Skeletal muscle cell (primary cell): ENCODE measurements around the gene FUCA1.
A peak's percentile ranks its signal among the peaks of the same experiment; 100 is the strongest.
"Not testable (repeated sequence)": the region's sequence is repeated elsewhere in the genome, so short reads cannot be mapped to it uniquely, and the experiment has no call there.

ENCODE experiments used
- DNase-seq: peaks from one replicate; pipeline ENCODE4 v3.0.0-alpha.2; 2010; ENCODE audit warnings: low read depth
- H3K4me3 ChIP-seq: 2 replicates; pipeline ENCODE4 v1.5.1; 2011; ENCODE audit warnings: low read depth, mild to moderate bottlenecking, control low read depth, low read length, moderate library complexity

FUCA1 gene

DNA sequence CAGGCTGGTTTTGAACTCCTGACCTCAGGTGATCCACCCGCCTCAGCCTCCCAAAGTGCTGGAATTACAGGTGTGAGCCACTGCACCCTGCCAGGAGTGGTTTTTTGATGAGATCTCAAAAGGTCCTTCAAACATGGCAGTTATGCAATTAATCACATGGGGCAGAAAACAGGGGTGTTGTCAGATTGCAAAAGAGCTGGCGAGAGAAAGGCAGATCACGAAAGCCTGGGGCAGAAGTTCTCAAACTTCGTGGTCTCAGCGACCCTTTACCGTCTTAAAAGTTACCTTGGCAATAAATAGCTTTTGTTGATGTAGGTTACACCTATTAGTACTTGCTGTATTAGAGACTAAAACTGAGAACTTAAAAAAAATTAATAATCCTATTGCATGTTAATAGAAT, 29.0 kb upstream of the FUCA1 start:
- no peak for DNase-seq

DNA sequence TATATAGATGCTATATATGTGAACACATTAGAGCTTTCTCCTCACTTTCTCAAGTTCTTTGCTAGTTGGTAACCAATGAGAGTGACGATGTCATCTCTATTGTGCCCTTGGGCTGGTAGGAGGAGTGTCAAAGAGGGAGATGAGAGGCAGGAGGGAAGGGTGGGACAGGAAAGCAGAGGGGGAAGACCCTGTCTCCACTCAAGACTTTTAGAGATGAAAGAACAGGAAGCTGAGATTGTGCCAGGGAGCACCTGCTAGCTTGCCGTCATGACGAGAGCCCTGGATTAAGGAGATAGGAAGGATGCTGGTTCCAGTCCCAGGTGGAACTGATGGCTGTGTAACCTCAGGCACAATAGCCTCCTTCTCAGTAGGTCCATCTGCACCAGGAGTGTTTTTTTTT, 28.4 kb upstream of the FUCA1 start:
- no peak for DNase-seq
- H3K4me3 ChIP-seq = no peak overlapping the region

More for the DNA sequence above, 29.0 kb upstream of the FUCA1 start:
- no peak overlapping the region for H3K4me3 ChIP-seq

DNA sequence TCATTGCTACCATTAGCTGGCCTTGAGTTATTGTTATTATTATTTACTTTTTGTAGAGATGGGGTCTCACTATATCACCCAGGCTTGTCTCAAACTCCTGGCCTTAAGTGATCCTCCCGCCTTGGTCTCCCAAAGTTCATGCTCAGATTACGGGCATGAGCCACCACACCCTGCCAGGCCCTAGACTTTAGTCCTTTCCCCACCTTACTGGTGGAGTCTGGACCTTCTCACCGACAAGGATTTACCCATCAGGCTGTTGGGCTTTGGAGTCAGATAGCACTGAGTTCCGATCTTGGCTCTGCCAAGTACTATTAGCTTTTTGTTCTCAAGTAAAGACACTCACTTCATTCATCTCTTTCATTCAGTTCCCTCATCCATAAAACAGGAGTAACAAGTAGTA, 27.9 kb upstream of the FUCA1 start:
- H3K4me3 ChIP-seq = no peak overlapping the region
- no peak for DNase-seq

DNA sequence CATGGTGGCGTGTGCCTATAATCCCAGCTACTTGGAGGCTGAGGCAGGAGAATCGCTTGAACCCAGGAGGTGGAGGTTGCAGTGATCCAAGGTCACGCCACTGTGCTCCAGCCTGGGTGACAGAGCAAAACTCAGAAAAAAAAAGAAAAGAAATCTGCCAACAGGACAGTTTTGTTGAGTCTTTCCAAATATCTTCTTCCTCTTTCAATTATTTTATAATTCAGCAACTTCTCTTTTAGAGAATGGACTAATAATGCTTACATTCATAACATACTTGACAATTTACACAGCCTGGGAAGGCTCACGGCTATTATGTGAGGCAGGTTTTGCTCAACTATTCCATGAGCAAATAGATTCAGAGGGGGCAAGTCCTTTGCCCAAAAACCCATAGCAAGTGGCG, 27.0 kb upstream of the FUCA1 start:
- H3K4me3 ChIP-seq = no peak overlapping the region
- DNase-seq = no peak

DNA sequence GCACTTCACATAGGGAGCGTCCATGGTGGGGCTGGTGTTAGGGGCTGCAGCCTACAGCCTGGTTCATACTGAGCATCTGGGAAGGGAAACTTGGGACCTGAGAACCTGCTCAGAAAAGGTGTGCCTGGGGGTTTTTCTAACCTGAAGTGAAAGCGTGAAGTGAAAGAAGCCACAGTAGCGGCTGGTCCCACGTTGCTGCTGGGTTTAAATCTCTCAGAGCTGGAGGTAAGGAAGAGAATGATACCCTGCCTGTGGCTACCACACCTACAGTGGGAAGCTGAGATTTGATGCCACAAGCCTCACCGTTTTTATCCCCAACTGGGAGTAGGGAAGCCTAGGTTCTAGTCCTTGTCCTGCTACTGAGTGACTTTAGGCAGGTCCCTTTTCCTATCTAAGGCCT, 21.0 kb upstream of the FUCA1 start:
- no peak overlapping the region for H3K4me3 ChIP-seq
- DNase-seq = no peak

DNA sequence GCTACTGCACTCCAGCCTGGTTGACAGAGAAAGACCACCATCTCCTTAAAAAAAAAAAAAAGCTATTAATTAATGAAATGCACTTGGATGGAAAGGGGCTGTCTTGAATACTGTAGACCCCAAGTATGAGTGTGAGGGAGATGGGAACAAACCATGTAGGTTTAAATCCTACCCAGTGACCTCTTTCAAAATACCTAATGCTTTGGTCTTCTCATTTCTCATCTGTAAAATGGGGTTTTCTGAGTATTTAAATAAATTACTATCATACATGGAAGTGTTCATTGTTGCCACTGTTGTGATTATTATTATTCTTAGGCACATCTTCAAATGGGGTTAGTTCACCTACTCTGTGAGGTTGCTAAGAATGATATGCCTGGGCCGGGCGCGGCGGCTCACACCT, 17.1 kb upstream of the FUCA1 start:
- H3K4me3 ChIP-seq = no peak overlapping the region
- no peak for DNase-seq

DNA sequence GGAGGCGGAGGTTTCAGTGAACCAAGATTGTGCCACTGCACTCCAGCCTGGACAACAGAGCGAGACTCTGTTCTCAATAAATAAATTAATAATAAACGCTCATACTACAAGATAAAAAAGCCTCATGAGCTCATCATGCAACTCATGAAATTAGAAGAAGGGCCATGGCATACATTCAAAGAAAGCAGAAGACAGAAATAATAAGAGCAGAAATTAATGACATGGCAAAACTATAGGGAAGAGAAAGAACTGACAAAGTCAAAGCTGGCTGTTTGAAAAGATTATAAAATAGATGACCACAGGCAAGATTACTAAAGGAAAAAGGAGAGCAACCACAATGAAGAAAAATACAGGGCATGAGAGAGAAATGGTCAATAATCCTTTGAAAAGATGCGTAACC, 14.7 kb upstream of the FUCA1 start:
- no peak overlapping the region for H3K4me3 ChIP-seq
- no peak for DNase-seq

DNA sequence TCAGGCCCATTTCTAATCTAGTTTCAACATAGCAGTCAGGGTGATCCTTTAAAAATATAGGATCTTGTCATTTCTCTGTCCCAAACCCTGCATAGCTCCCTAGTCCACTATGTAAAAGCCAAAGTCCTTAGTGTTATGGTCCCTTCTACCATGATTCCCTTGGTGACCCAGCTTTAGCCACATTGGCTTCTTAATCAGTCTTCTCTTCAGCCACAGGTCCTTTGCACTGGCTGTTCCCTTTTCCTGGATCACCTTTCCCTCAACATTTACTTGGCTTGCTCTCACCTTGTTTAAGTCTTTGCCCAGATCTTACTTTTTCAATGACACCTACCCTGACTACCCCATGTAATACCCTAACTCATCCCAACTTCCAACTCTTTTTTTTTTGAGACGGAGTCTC, 11.7 kb upstream of the FUCA1 start:
- no peak overlapping the region for H3K4me3 ChIP-seq
- no peak for DNase-seq

DNA sequence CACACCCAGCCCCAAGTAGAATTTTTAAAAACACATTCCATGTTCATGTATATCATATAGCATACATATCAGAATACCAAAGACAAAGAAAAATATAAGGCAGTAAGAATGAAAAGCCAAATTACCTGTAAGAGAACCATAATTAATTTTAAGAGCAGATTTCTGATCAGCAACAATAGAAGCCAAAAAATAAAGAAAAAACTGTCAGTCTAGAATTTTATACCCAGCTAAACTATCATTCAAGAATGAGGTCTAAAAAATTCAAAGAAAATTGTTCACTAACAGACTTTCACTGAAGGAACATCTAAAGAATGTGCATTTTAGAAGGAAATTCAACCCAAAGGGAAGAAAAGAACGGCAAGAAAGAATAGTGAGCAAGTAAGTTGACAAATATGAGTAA, 10.6 kb upstream of the FUCA1 start:
- H3K4me3 ChIP-seq = no peak overlapping the region
- no peak for DNase-seq

DNA sequence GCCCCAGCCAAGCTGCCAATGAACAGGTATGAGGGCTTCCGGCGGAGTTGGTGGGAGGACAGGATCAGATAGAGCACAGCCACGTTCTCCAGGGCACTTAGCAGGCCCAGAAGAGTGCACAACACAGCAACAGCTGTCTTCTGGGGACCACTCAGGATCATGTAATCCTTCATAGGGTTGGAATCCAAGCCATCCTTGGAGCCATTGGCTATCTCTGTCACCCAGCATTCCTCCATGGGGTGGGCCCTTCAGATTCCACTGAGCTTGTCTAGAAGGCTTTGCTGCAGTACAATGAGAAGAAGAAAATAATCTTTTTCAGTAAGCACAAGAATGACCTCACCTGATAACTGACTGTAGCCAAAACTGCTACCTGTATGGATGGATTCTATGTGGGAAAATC, 7.3 kb upstream of the FUCA1 start:
- no peak for DNase-seq
- no peak overlapping the region for H3K4me3 ChIP-seq

DNA sequence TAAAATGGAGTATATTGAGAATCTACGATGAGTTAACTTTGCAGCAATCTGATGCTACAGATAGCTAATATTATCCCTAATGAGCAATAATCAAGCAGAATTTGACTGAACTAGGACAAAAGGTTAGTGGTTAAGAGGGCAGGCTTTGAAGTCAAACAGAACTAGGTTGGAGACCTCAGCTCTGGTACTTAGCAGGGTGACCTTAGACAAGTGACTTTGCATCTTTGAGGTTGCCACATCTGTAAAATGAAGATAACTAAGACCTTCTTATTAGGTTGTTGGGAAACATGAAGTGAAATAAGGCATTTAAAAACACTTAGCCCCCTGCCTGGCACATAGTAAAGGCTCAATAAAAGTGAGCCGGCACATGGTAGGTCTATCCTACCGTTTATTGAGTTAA, 4.3 kb upstream of the FUCA1 start:
- DNase-seq = no peak
- no peak overlapping the region for H3K4me3 ChIP-seq

DNA sequence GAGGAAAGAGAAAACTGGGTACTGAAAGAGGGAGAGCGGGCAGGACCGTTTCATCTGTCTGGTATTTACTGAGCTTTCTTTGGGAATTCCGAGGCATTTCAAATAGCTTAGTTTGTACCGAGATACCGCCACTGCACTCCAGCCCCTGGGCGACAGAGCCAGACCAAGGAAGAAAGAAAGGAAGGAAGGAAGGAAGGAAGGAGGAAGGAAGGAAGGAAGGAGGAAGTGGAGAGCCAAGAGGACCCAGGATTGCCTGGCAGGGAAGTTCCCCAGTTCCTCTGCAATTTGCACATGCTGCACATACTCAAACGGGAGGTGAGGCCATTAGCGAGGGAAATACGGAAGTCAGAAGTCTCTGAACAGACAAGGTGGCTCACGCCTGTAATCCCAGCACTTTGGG, 961 bp upstream of the FUCA1 start:
- no peak overlapping the region for H3K4me3 ChIP-seq

DNA sequence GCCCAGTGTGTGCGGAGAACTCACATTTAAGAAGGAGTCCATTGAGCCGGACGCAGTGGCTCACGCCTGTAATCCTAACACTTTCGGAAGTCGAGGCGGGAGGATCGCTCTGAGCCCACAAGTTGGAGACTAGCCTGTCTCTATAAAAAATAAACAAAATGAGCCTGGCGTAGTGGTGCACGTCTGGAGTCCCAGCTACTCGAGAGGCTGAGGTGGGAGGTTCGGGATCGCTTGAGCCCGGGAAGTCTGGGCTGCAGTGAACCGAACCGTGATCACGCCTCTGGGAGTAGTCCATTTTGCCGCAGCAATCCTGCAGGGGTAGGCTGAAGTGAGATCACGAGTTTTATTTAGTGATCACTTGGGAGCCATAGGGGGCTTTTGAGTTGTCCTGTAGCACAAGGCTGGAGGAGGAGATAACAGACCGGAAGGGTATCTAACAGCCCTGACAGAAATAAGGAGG, 497 bp upstream of the FUCA1 start:
- peak overlapping the region; percentile 61 for H3K4me3 ChIP-seq
- no peak for DNase-seq

More for the DNA sequence above, 961 bp upstream of the FUCA1 start:
- no peak for DNase-seq

DNA sequence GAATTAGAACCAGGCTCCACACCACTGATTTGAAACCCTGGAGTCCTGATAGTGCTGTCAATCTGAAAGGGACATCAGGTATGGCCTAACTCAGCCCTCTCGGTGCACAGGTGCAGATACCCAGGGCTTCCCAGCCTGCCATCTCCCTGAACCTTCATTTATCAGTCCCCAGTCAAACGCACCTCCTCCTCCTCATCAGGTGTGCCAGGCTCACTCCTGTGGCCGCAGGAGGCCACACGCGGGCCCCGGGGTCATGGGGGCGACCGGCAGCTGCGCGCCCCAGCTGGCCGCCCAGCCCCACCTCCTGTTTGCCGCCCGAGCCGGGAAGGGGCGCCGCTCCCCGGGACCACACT, 572 bp downstream of the FUCA1 start:
- H3K4me3 ChIP-seq = peak overlapping the region; percentile 61
- no peak for DNase-seq

DNA sequence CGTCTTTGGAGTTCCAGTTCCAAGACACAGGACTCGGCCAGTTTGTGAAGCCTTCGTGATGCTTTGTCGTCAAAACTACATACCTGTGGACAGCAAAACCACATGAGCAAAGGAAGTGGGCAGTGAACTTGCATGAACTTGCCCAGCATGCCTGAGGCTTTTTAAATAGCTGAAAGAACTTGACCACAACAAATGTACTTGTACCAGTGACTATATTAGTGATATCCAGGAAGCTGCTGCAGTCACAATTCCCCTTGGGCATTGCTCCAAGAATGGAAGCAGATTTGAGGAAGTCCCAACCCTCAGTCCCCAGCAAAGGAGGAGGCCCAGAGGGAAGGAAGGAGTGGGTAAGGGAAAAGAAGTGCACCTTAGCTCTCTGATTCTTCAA, 2.6 kb downstream of the FUCA1 start:
- peak; percentile 25 for DNase-seq
- H3K4me3 ChIP-seq = no peak overlapping the region

DNA sequence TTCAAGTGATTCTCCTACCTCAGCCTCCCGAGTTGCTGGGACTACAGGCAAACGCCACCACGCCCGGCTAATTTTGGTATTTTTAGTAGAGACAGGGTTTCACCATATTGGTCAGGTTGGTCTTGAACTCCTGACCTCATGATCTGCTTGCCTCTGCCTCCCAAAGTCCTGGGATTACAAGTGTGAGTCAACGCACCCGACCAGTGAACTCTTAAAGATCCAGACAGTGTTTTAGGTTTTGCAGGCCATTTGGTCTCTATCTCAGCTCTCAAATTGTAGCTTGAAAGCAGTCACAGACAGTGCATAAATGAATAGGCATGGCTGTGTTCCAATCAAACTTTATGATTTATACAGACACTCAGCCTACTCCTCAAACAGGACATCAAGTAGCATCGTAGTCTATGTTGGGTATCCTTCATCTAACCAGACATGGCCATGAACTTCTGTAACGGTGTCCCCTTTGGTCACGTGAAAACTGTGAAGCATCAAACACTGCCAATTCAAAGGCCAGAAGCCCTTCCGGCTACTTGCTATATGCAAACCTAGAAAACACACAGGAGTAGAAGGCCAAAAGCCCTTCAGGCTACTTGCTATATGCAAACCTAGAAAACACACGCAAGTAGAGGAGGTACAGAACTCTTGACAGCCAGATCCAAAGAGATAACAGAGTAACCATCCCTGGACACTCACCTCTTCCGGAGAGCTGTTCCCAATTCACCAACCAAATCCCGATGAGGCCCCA, 3.1 kb downstream of the FUCA1 start:
- DNase-seq = no peak
- no peak overlapping the region for H3K4me3 ChIP-seq

DNA sequence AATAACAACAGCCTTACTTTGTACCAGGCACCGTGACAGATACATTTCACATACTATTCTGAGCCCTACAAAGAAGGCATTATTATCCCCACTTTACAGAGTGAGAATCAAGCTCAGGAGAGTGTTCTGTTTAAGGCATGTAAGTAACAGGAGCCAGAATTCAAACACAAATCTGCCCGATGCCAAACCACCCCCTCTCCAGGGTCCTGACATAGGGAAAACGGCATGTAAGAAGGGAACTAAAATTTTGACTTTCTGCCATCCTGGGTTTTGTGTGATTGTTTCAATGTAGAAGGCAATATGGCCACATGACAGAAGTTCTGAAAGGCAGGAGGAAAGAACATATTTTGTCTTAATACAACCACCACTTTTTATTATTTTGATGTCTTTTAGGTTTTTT, 5.5 kb downstream of the FUCA1 start:
- H3K4me3 ChIP-seq = no peak overlapping the region
- DNase-seq = no peak

DNA sequence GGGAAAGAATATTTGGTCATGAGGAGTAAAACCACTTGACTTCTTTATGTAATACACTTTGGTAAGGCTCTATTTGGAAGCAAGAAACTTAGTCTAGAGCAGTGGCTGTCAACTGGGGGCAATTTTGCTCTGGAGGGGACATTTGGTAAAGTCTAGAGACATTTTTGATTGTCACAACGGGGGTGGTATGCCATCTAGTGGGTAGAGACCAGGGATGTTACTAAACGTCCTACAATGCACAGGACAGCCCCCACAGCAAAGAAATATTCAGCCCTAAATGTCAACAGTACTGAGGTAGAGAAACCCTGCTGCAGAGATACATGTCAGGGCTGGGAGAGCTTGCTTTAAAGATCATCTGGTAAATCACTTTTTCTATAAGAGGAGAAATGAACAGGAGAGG, 13.5 kb downstream of the FUCA1 start:
- DNase-seq = no peak
- H3K4me3 ChIP-seq = no peak overlapping the region

DNA sequence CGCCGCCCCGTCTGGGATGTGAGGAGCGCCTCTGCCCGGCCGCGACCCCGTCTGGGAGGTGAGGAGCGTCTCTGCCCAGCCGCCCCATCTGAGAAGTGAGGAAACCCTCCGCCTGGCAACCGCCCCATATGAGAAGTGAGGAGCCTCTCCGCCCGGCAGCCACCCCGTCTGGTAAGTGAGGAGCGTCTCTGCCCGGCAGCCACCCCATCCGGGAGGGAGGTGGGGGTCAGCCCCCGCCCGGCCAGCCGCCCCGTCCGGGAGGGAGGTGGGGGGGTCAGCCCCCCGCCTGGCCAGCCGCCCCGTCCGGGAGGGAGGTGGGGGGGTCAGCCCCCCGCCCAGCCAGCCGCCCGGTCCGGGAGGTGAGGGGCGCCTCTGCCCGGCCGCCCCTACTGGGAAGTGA, 15.0 kb downstream of the FUCA1 start:
- DNase-seq, H3K4me3 ChIP-seq: not testable (repeated sequence)

DNA sequence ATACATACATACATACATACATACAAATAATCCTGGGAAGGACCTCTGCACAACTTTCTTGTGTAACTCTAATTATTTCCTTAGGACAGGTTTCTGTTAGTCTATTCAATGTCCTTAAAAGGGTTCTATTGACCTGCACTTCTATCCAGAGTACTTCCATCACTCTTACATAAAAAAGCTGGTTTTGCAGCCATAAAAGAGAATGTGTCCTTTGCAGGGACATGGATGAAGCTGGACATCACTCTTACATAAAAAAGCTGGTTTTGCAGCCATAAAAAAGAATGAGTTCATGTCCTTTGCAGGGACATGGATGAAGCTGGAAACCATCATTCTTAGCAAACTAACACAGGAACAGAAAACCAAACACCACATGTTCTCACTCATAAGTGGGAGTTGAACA, 16.7 kb downstream of the FUCA1 start:
- not testable (repeated sequence) for H3K4me3 ChIP-seq, DNase-seq

DNA sequence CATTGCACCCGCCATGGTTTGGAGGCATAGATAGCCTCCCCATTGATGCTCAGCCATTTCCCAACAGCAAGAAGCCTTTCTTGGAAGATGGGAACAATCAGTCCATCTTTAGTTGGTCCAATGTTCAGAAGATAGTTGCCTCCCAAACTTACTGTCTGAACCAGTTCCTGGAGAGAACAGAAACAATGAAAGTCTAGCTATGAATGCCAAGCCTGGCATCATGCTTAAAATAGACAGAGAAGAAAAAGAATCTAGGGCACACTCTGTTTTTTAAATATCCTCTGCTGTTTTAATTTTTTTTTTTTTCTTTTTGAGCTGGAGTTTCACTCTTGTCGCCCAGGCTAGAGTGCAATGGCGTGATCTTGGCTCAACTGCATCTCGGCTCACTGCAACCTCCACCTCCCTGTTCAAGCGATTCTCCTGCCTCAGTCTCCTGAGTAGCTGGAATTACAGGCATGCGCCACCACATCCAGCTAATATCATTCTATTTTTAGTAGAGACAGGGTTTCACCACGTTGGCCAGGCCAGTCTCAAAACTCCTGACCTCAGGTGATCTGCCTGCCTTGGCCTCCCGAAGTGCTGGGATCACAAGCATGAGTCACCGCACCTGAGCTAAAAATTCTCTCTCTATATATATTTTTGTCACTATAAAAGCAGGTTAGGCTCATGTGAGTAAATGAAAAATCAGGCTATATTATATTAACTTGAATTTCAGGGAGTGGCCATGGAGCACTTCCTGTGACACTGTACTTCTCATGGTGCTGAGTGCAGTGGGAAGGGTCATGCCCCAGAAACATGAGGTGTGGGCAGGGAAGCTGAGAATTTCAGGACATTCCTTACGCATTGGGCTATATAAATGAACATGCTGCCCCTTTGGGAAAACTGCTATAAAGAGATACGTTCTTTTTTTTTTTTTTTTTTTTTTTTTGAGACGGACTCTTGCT, 19.1 kb downstream of the FUCA1 start:
- H3K4me3 ChIP-seq = no peak overlapping the region
- DNase-seq = no peak
